ENCODE measurements around the gene C2CD4D. TPM values are rescaled to one million over a fixed set of nuclear protein-coding genes. Genes with fewer than 3 reads are reported as not detected.

Gene C2CD4D
- total RNA-seq, 1 experiment from 2014 or later = 0.23 TPM

DNA sequence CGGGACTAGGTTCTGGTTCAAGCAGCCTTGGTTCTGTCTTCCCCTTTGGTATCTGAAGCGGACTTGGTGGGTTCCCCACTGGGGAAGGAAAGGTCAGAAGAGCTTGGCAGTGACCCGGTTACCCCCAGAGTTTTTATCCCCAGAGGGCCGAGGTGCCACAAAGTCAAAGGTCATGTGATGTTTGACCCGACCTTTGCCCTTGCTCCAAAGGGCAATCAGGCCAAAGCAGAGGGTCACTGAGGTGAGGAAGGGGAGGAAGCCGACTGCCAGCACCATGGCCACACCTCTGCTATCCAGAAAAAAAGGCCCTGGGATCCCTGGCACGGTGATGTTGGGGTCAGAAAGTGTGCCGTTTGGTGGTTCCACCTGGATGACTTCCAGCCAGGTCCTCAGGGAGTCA, 38.8 kb downstream of the C2CD4D start:
- BruUV-seq (replicated peaks) = no TSS peak
- no peaks in the 10 kb centered on the region for H3K9me3 Mint-ChIP-seq (ENCODE audit: unreplicated experiment)
- TF ChIP-seq, protein P1, sequence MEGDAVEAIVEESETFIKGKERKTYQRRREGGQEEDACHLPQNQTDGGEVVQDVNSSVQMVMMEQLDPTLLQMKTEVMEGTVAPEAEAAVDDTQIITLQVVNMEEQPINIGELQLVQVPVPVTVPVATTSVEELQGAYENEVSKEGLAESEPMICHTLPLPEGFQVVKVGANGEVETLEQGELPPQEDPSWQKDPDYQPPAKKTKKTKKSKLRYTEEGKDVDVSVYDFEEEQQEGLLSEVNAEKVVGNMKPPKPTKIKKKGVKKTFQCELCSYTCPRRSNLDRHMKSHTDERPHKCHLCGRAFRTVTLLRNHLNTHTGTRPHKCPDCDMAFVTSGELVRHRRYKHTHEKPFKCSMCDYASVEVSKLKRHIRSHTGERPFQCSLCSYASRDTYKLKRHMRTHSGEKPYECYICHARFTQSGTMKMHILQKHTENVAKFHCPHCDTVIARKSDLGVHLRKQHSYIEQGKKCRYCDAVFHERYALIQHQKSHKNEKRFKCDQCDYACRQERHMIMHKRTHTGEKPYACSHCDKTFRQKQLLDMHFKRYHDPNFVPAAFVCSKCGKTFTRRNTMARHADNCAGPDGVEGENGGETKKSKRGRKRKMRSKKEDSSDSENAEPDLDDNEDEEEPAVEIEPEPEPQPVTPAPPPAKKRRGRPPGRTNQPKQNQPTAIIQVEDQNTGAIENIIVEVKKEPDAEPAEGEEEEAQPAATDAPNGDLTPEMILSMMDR (IDR thresholded peaks at IDR 0.05; ENCODE audit: insufficient read depth in 1 of 2, low read depth in 1 of 2, low read length in 1 of 2, severe bottlenecking in 1 of 2, unreplicated experiment in 1 of 2) = no peak
- no peaks in the 10 kb centered on the region for H3K4me1 Mint-ChIP-seq (ENCODE audit: low read depth, unreplicated experiment)
- ChIA-PET CTCF (no interaction called here), POLR2A (no interaction called here)
- H3K9me3 ChIP-seq = no peaks in the 10 kb centered on the region
- no peaks in the 10 kb centered on the region for H3K4me1 ChIP-seq
- H3K36me3 Mint-ChIP-seq (ENCODE audit: insufficient read depth, unreplicated experiment) = no peaks in the 10 kb centered on the region
- H3K27me3 ChIP-seq (replicated peaks; ENCODE audit: control insufficient read depth, insufficient read depth, low read length) = no peaks in the 10 kb centered on the region; the same call in 1 of the 2 replicates
- H3K4me3 ChIP-seq (ENCODE audit: low read depth, low read length) = no peak overlapping the region
- H3K36me3 ChIP-seq (ENCODE audit: control insufficient read depth, insufficient read depth, low read length) = no peaks in the 10 kb centered on the region
- intact Hi-C loops (cut with micrococcal nuclease; ENCODE audit: unreplicated experiment) = loop anchor here (5.0 kb wide), 1 partner anchor 51 kb away; the partner anchor contains the start of gene THEM5
- H3K27ac Mint-ChIP-seq (ENCODE audit: unreplicated experiment) = no peak overlapping the region
- H3K27me3 Mint-ChIP-seq (ENCODE audit: insufficient read depth, unreplicated experiment) = peaks cover 2% of the 10 kb centered on the region
- no peak overlapping the region for H3K4me3 Mint-ChIP-seq (ENCODE audit: unreplicated experiment)
- no peak for DNase-seq

DNA sequence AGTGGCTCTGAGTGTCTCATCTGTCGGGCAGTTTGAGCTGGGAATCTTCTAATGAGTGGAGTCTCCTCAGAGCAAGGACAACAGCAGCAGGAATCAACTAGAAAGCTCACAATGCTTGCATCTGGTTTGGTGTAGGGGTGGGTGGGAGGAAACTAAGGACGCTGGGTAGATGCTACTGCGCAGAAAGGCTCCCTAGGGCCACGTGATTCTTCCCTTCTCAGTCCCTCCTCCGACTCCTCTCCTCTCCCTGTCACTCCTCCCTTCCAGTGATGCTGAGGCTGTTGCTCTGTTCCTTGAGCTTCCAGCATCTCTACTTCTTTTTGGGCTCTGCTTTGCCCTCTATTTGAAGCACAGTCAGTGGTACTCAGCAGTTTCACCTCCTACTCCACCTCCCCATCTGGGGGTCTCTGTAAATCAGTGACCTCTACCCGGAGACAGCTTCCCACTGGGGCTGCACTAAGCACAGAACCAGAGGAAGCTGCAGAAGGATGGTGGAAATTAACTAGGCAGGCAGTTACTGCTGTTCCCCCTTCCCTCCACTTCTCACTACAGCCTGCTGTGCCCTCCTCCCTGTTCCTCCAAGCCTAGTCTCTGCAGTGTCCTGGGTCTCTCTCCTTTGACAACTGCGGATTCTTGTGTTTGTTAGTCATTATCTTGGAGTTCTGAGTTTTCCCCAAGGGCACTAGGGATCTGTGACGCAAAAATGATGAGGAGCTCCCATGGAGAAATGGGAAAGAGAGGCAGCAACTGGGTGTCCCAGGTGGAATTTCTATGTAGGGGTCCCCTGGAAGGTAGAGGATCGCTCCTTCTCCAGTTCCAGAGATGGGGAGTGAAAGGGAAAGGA, 40.2 kb downstream of the C2CD4D start:
- ChIA-PET CTCF (no interaction called here), POLR2A (no interaction called here)
- intact Hi-C loops (cut with micrococcal nuclease; ENCODE audit: unreplicated experiment) = loop anchor here (5.0 kb wide), 1 partner anchor 53 kb away; the partner anchor contains the start of gene THEM5
- Mint-ChIP-seq H3K4me1 (ENCODE audit: low read depth, unreplicated experiment) (no peaks in the 10 kb centered on the region), H3K27ac (ENCODE audit: unreplicated experiment) (no peak overlapping the region), H3K27me3 (ENCODE audit: insufficient read depth, unreplicated experiment) (peaks cover 2% of the 10 kb centered on the region), H3K36me3 (ENCODE audit: insufficient read depth, unreplicated experiment) (no peaks in the 10 kb centered on the region), H3K4me3 (ENCODE audit: unreplicated experiment) (no peak overlapping the region), H3K9me3 (ENCODE audit: unreplicated experiment) (no peaks in the 10 kb centered on the region)
- TF ChIP-seq, protein P1 (IDR thresholded peaks at IDR 0.05; ENCODE audit: insufficient read depth in 1 of 2, low read depth in 1 of 2, low read length in 1 of 2, severe bottlenecking in 1 of 2, unreplicated experiment in 1 of 2) = no peak
- BruUV-seq (replicated peaks) = no TSS peak
- H3K27me3 ChIP-seq (replicated peaks; ENCODE audit: control insufficient read depth, insufficient read depth, low read length) = no peaks in the 10 kb centered on the region
- H3K36me3 ChIP-seq (ENCODE audit: control insufficient read depth, insufficient read depth, low read length) = no peaks in the 10 kb centered on the region
- DNase-seq = no peak
- no peaks in the 10 kb centered on the region for H3K9me3 ChIP-seq
- no peaks in the 10 kb centered on the region for H3K4me1 ChIP-seq
- H3K4me3 ChIP-seq (ENCODE audit: low read depth, low read length) = no peak overlapping the region

- CTCF ChIA-PET = no interaction called here
- Mint-ChIP-seq H3K4me3 (ENCODE audit: unreplicated experiment) (no peak overlapping the region), H3K4me1 (ENCODE audit: low read depth, unreplicated experiment) (no peaks in the 10 kb centered on the region), H3K36me3 (ENCODE audit: insufficient read depth, unreplicated experiment) (no peaks in the 10 kb centered on the region), H3K9me3 (ENCODE audit: unreplicated experiment) (no peaks in the 10 kb centered on the region), H3K27ac (ENCODE audit: unreplicated experiment) (no peak overlapping the region), H3K27me3 (ENCODE audit: insufficient read depth, unreplicated experiment) (peaks cover 2% of the 10 kb centered on the region)
- Histone ChIP-seq H3K4me1 (no peaks in the 10 kb centered on the region), H3K9me3 (no peaks in the 10 kb centered on the region), H3K36me3 (ENCODE audit: control insufficient read depth, insufficient read depth, low read length) (no peaks in the 10 kb centered on the region), H3K27me3 (replicated peaks; ENCODE audit: control insufficient read depth, insufficient read depth, low read length) (no peaks in the 10 kb centered on the region), H3K4me3 (ENCODE audit: low read depth, low read length) (no peak overlapping the region)
- TF ChIP-seq, protein P1 (IDR thresholded peaks at IDR 0.05; ENCODE audit: insufficient read depth in 1 of 2, low read depth in 1 of 2, low read length in 1 of 2, severe bottlenecking in 1 of 2, unreplicated experiment in 1 of 2) = no peak
- intact Hi-C loops (cut with micrococcal nuclease; ENCODE audit: unreplicated experiment) = no loop called here
- no TSS peak for BruUV-seq (replicated peaks)
- POLR2A ChIA-PET = no interaction called here
- no peak for DNase-seq
Measured at GRCh38 chr1:151798571-151798970, 41.0 kb downstream of the C2CD4D start.
